HepG2 (cell line): ENCODE data around the gene PRDX3. TPM values are rescaled to one million over a fixed set of nuclear protein-coding genes. Genes with fewer than 3 reads are reported as not detected.
A peak's percentile ranks its signal among the peaks of the same experiment; 100 is the strongest.

Experiments used
- ETV5 ChIP-seq: IDR thresholded peaks from 2 replicates; pipeline ENCODE4 v1.6.1; 2018; ENCODE audit warnings: missing biosample characterization, missing genetic modification reagents, inconsistent platforms, borderline replicate concordance
- FOXO1 ChIP-seq: sonication (generic); formaldehyde crosslinking; IDR thresholded peaks from 2 replicates; pipeline ENCODE4 v1.4.0; 2020; ENCODE audit warnings: missing genetic modification reagents
- HHEX ChIP-seq: IDR thresholded peaks from 2 replicates; pipeline ENCODE4 v1.6.1; 2016; ENCODE audit warnings: control low read depth
- HMG20A ChIP-seq: IDR thresholded peaks from 2 replicates; pipeline ENCODE4 v1.6.1; 2016; ENCODE audit warnings: borderline replicate concordance
- KDM1A ChIP-seq: IDR thresholded peaks from 2 replicates; pipeline ENCODE4 v1.6.1; 2016; ENCODE audit warnings: missing compliant biosample characterization
- KMT2A ChIP-seq: sonication (generic); formaldehyde crosslinking; IDR thresholded peaks from 2 replicates; pipeline ENCODE4 v1.4.0; 2020; ENCODE audit warnings: missing genetic modification reagents
- KMT2B ChIP-seq: IDR thresholded peaks from 2 replicates; pipeline ENCODE4 v1.6.1; 2016; ENCODE audit warnings: missing genetic modification reagents, missing compliant biosample characterization
- MXD3 ChIP-seq: IDR thresholded peaks from 2 replicates; pipeline ENCODE4 v1.6.1; 2016; ENCODE audit warnings: mild to moderate bottlenecking, missing biosample characterization, missing genetic modification reagents
- MXI1 ChIP-seq: IDR thresholded peaks from 3 replicates; pipeline ENCODE4 v1.6.1; 2012; ENCODE audit warnings: low read depth, low read length, inconsistent platforms, borderline replicate concordance
- MYC ChIP-seq: sonication (generic); formaldehyde crosslinking; IDR thresholded peaks from 2 replicates; pipeline ENCODE4 v1.9.0; 2021; ENCODE audit warnings: missing genetic modification reagents, borderline replicate concordance
- PTBP1 ChIP-seq: fragments of 200-400 bp; formaldehyde crosslinking; IDR thresholded peaks from 2 replicates; pipeline ENCODE4 v1.6.1; 2018; ENCODE audit warnings: low read length, low read depth; ENCODE audit not compliant: poor library complexity, severe bottlenecking
- SNAPC2 ChIP-seq: sonication (generic); formaldehyde crosslinking; IDR thresholded peaks from 2 replicates; pipeline ENCODE4 v1.8.1; 2022; ENCODE audit warnings: mild to moderate bottlenecking, missing genetic modification reagents
- ZC3H13 ChIP-seq: sonication (generic); formaldehyde crosslinking; IDR thresholded peaks from 2 replicates; pipeline ENCODE4 v1.8.1; 2023; ENCODE audit warnings: mild to moderate bottlenecking, missing genetic modification reagents, moderate library complexity
- ZFP90 ChIP-seq: sonication (generic); formaldehyde crosslinking; IDR thresholded peaks from 2 replicates; pipeline ENCODE4 v1.8.0; 2022; ENCODE audit warnings: missing genetic modification reagents, mild to moderate bottlenecking, inconsistent platforms, borderline replicate concordance
- ZNF205 ChIP-seq: IDR thresholded peaks from 2 replicates; pipeline ENCODE4 v1.6.1; 2018; ENCODE audit warnings: missing biosample characterization, missing genetic modification reagents
- ZNF614 ChIP-seq: IDR thresholded peaks from 2 replicates; pipeline ENCODE4 v1.6.1; 2018; ENCODE audit warnings: missing biosample characterization, missing genetic modification reagents, inconsistent platforms, borderline replicate concordance
- ZNF775 ChIP-seq: sonication (generic); formaldehyde crosslinking; IDR thresholded peaks from 2 replicates; pipeline ENCODE4 v1.4.0; 2020; ENCODE audit warnings: missing genetic modification reagents, mild to moderate bottlenecking, moderate library complexity, borderline replicate concordance
- ZNF781 ChIP-seq: sonication (generic); formaldehyde crosslinking; IDR thresholded peaks from 2 replicates; pipeline ENCODE4 v1.5.1; 2020; ENCODE audit warnings: borderline replicate concordance, mild to moderate bottlenecking, missing genetic modification reagents; ENCODE audit errors: not compliant biosample characterization
- polyA plus RNA-seq, 8 experiments: library from polyadenylated mRNA; depleted of rRNA in 3 of 8; stranded (reverse) in 7 of 8; unstranded in 1 of 8; fragments of >200 nt; fragmentation: Illumina TruSeq in 4 of 8; extraction: Trizol in 4 of 8; gene quantifications; 2 replicates each; pipeline versions ENCODE4 v1.2.1 to v1.2.3, GENCODE V29; 2011 to 2016; ENCODE audit warnings: low read depth in 4 of 8, missing spikeins in 1 of 8, mixed read lengths in 1 of 8; ENCODE audit not compliant: insufficient read depth in 1 of 8
- total RNA-seq, 5 experiments: library from RNA; depleted of rRNA; stranded (reverse); fragments of >200 nt; fragmentation: Illumina TruSeq; extraction: Trizol; gene quantifications; 2 replicates each; pipeline ENCODE4 v1.2.3, GENCODE V29; 2016; ENCODE audit warnings: low read depth in 1 of 5
- TF ChIP-seq, protein P1 (sequence below): sonication (generic); formaldehyde crosslinking; IDR thresholded peaks from 2 replicates; pipeline ENCODE4 v1.5.1; 2020; ENCODE audit warnings: missing genetic modification reagents, mild to moderate bottlenecking, borderline replicate concordance
- TF ChIP-seq, protein P2 (sequence below): IDR thresholded peaks from 2 replicates; pipeline ENCODE4 v1.6.1; 2016
- TF ChIP-seq, protein P3 (sequence below): sonication (generic); formaldehyde crosslinking; IDR thresholded peaks from 2 replicates; pipeline ENCODE4 v1.5.1; 2020; ENCODE audit warnings: missing genetic modification reagents, mild to moderate bottlenecking, borderline replicate concordance

Gene PRDX3
- total and polyA plus RNA-seq, 2 of the 13 experiments (the other 11 are each of a cell fraction or from before 2014, with no cell fraction given), result 407 to 565 TPM

DNA sequence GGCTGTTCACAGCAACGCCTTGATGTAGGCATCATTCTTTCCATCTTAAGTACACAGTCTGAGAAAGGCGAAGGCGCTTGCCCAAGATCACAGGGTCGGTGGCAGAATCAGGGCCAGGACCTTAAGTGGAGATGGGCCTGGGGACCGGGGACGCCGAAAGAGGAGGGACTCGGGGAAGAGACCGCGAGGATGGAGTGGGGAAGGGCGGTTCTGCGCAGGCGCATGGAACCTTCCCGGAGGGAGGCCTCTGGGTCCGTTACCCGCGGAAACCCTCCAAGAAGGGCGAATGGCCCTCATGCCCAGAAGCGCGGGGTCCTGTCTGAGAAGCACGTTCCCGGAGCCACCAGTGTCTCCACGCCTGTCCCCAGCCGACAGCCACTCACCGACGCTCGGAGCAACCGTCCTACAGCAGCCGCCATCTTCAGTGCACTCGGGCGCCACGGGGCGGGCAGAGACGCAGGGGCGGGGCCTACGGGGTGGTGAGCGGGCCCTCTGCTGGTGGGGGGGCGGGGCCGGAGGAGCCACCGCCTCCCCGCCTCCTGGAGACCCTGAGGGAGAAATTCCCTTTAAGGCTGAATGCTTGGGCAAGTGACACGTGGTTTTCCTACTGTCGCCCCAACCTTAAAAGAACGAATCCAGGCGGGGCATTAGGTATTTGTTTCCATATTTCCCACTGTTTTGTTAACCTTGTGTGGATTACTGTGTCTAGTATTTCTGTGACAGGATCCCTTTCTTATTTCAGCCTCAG lies at the start of gene PRDX3 (continued):
- TF ChIP-seq ZNF205 (CRISPR knock-in tag) (peak; percentile 54; the same call in 1 of the 2 replicates), MXI1 (peak; percentile 78; the same call in 1 of the 3 replicates), SNAPC2 (CRISPR knock-in tag) (no peak), ZNF775 (CRISPR knock-in tag) (no peak), HMG20A (CRISPR knock-in tag) (no peak), ZNF781 (CRISPR knock-in tag) (peak; percentile 44), KMT2B (peak; percentile 69; the same call in 1 of the 2 replicates), PTBP1 (no peak), ZFP90 (peak; percentile 67; the same call in 1 of the 2 replicates), KDM1A (CRISPR knock-in tag) (no peak), ZNF614 (CRISPR knock-in tag) (peak; percentile 22; the same call in 1 of the 2 replicates), FOXO1 (CRISPR knock-in tag) (no peak), ETV5 (CRISPR knock-in tag) (no peak; the same call in 1 of the 2 replicates), MXD3 (CRISPR knock-in tag) (no peak; the same call in 1 of the 2 replicates), HHEX (CRISPR knock-in tag) (no peak), KMT2A (CRISPR knock-in tag) (peak; percentile 72; the same call in 1 of the 2 replicates), ZC3H13 (CRISPR knock-in tag) (peak; percentile 57; the same call in 1 of the 2 replicates), MYC (peak; percentile 90)
- TF ChIP-seq, protein P1, sequence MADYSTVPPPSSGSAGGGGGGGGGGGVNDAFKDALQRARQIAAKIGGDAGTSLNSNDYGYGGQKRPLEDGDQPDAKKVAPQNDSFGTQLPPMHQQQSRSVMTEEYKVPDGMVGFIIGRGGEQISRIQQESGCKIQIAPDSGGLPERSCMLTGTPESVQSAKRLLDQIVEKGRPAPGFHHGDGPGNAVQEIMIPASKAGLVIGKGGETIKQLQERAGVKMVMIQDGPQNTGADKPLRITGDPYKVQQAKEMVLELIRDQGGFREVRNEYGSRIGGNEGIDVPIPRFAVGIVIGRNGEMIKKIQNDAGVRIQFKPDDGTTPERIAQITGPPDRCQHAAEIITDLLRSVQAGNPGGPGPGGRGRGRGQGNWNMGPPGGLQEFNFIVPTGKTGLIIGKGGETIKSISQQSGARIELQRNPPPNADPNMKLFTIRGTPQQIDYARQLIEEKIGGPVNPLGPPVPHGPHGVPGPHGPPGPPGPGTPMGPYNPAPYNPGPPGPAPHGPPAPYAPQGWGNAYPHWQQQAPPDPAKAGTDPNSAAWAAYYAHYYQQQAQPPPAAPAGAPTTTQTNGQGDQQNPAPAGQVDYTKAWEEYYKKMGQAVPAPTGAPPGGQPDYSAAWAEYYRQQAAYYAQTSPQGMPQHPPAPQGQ (CRISPR knock-in tag), result 0 out of 2 replicates have a peak, but pooled peaks have one; percentile 48
- TF ChIP-seq, protein P2, sequence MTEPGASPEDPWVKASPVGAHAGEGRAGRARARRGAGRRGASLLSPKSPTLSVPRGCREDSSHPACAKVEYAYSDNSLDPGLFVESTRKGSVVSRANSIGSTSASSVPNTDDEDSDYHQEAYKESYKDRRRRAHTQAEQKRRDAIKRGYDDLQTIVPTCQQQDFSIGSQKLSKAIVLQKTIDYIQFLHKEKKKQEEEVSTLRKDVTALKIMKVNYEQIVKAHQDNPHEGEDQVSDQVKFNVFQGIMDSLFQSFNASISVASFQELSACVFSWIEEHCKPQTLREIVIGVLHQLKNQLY (CRISPR knock-in tag), result 0 out of 2 replicates have a peak, but pooled peaks have one; percentile 32
- TF ChIP-seq, protein P3, sequence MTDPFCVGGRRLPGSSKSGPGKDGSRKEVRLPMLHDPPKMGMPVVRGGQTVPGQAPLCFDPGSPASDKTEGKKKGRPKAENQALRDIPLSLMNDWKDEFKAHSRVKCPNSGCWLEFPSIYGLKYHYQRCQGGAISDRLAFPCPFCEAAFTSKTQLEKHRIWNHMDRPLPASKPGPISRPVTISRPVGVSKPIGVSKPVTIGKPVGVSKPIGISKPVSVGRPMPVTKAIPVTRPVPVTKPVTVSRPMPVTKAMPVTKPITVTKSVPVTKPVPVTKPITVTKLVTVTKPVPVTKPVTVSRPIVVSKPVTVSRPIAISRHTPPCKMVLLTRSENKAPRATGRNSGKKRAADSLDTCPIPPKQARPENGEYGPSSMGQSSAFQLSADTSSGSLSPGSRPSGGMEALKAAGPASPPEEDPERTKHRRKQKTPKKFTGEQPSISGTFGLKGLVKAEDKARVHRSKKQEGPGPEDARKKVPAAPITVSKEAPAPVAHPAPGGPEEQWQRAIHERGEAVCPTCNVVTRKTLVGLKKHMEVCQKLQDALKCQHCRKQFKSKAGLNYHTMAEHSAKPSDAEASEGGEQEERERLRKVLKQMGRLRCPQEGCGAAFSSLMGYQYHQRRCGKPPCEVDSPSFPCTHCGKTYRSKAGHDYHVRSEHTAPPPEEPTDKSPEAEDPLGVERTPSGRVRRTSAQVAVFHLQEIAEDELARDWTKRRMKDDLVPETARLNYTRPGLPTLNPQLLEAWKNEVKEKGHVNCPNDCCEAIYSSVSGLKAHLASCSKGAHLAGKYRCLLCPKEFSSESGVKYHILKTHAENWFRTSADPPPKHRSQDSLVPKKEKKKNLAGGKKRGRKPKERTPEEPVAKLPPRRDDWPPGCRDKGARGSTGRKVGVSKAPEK (CRISPR knock-in tag), result no peak
